ENCODE data around the gene HNRNPA2B1. TPM values are rescaled to one million over a fixed set of nuclear protein-coding genes. Genes with fewer than 3 reads are reported as not detected.

Gene HNRNPA2B1
- 75.9 and 170 TPM in 2 replicates for total RNA-seq

GRCh38 chr7:26200444-26201246 is at the start of gene HNRNPA2B1:
TSS of gene HNRNPA2B1 (minus strand) at chr7:26200746. CDS start at chr7:26200577, 169 bp downstream.

GRCh38 chr7:26201247-26202018 is 887 bp upstream of the HNRNPA2B1 start, which contains the start of gene CBX3:
TSS of gene CBX3 (plus strand) at chr7:26201745. CDS start at chr7:26202999, 1,254 bp downstream.

GRCh38 chr7:26151953-26152781 is 48.4 kb downstream of the HNRNPA2B1 start, which contains the start of gene NFE2L3:
TSS of gene NFE2L3 (plus strand) at chr7:26152198. CDS start at chr7:26152499, 301 bp downstream.

Other genes starting within 250 kb of the HNRNPA2B1 start
- 25.9 and 34.5 TPM in 2 replicates for gene NFE2L3, start 48.5 kb downstream of the HNRNPA2B1 start, total RNA-seq
- 44.7 and 76.1 TPM in 2 replicates for gene CBX3, start 999 bp upstream of the HNRNPA2B1 start, total RNA-seq
- 3.9 and 4.1 TPM in 2 replicates for gene SNX10, start 91.1 kb upstream of the HNRNPA2B1 start, total RNA-seq